HG02763 (cell line): ENCODE results near the gene RAI1.

Experiments
- ATAC-seq: cut with Tn5 transposase; IDR thresholded peaks from one replicate; pipeline ENCODE4 v1.9.1; 2021; ENCODE audit warnings: mild to moderate bottlenecking, moderate library complexity; ENCODE audit not compliant: unreplicated experiment

Gene RAI1

GRCh38 chr17:17782523-17783115 is 101.4 kb downstream of the RAI1 start:
- no peak for ATAC-seq

- ATAC-seq: no peak
These were observed 102.0 kb downstream of the RAI1 start for GRCh38 chr17:17783116-17783824.

- ATAC-seq: no peak
These were observed 102.8 kb downstream of the RAI1 start for GRCh38 chr17:17783825-17784656.

- ATAC-seq: no peak
These were observed 103.5 kb downstream of the RAI1 start for GRCh38 chr17:17784657-17785267.

GRCh38 chr17:17785407-17785806 is 104.1 kb downstream of the RAI1 start:
- no peak for ATAC-seq

GRCh38 chr17:17786998-17787397 is 105.7 kb downstream of the RAI1 start:
- ATAC-seq: no peak

DNA sequence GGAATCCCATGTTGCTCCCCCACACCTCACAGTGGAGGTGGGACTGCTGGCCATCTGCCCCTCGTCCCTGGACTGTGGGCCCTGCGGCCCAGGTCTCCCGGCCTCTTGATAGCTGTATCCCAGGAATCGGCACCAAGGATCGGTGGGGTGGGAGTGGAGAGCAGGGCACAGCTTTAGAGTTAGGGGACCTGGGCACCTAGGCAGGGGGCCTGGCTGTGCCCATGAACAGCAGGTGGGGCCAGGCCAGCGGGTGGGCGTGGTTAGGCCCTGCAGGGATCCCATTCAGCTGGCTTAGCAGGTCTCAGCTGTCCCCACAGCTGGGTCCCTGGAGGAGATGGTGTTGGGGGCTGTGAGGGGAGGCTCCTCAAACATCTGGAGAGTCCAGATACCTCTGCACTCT is 106.3 kb downstream of the RAI1 start:
- no peak for ATAC-seq

GRCh38 chr17:17788967-17789366 is 107.7 kb downstream of the RAI1 start:
- no peak for ATAC-seq

DNA sequence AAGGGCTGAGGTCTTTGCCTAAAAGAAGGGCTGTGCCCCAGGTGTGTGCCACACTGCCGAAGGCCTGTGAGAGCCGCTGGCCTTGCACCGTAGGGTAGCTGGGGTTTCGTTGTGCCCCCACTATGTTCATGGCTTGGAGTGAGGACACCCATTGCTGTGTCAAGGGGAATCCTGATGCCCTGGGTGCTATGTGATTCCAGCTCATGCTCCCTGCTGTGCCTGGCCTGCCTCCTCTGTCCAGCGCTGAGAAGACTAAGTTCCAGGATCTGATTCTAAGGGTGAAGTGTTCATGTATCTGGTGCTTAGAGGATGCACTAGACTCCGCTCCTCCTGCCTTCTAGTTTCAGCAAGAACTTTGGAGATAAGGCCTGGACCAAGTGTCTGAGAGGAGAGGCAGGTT is 108.2 kb downstream of the RAI1 start:
- ATAC-seq: no peak

DNA sequence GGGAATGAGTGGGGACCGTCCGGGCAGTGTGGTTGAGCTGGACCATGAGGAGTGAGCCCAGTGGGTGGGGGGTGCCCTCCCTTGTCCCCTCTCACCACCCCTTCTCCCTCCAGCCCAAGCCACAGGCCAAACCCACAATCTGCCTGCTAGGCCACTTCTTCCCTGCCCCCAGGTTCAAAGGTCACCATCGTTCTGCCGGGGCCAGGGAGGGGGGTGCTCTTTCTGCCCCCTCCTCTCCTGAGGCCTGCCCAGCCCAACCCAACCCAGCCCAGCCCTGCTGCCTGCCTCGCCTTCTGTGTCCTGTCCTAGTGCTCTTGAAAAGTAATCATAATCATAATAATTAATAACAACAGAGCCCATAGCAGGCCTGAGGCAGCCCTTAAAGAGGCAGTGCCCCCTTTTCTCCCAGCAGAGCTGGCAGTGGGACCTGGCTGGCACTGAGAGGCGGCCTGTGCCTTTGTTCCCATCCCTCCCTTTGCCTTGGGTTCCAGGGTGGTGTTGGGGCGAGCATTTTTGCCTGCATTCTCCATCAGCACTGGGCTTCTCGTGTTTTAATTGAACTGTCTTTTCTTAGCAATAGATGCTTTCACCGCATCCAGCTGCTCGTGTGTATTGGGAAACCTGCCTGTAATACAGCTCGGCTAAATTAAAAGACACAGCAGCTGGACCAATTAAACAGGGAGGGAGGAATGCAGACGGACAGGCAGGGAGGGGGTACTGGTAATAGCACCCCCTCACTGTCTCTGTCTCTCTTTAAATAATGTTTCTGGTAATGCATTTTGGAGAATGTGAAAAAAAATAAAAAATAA is 108.8 kb downstream of the RAI1 start:
- no peak for ATAC-seq

- ATAC-seq: no peak
These were observed 109.6 kb downstream of the RAI1 start for GRCh38 chr17:17790637-17791464.

- no peak for ATAC-seq
These were observed 110.8 kb downstream of the RAI1 start for GRCh38 chr17:17792037-17792550.

DNA sequence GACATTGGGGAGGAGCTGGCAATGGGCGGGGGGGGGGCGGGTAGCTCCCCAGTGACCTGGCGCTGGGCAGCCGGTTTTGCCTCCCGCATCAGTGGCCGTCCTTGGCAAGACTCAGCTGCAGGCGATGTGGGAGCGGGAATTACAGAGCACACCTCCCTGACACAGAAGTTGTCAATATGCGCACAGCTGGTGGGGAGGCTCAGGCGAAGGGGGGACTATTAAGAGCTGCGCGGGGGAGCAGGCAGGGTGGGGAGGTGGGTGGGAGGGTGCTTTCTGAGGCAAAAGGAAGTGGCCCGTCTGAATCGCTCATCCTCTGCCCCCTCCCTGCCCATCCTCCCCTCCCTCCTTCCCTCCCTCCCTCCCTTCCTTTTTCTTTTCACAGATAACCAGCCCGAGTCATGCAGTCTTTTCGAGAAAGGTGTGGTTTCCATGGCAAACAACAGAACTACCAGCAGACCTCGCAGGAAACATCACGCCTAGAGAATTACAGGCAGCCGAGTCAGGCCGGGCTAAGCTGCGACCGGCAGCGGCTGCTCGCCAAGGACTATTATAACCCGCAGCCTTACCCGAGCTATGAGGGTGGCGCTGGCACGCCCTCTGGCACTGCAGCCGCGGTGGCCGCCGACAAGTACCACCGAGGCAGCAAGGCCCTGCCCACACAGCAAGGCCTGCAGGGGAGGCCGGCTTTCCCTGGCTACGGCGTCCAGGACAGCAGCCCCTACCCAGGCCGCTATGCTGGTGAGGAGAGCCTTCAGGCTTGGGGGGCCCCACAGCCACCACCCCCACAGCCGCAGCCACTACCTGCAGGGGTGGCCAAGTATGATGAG is 111.5 kb downstream of the RAI1 start:
- ATAC-seq: no peak

DNA sequence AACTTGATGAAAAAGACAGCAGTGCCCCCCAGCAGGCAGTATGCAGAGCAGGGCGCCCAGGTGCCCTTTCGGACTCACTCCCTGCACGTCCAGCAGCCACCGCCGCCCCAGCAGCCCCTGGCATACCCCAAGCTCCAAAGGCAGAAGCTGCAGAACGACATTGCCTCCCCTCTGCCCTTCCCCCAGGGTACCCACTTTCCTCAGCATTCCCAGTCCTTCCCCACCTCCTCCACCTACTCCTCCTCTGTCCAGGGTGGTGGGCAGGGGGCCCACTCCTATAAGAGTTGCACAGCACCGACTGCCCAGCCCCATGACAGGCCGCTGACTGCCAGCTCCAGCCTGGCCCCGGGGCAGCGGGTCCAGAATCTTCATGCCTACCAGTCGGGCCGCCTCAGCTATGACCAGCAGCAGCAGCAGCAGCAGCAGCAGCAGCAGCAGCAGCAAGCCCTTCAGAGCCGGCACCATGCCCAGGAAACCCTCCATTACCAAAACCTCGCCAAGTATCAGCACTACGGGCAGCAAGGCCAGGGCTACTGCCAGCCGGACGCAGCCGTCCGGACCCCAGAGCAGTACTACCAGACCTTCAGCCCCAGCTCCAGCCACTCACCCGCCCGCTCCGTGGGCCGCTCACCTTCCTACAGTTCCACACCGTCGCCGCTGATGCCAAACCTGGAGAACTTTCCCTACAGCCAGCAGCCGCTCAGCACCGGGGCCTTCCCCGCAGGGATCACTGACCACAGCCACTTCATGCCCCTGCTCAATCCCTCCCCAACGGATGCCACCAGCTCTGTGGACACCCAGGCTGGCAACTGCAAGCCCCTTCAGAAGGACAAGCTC is 112.3 kb downstream of the RAI1 start:
- no peak for ATAC-seq

- ATAC-seq: no peak
These were observed 113.1 kb downstream of the RAI1 start for GRCh38 chr17:17794382-17794781.

DNA sequence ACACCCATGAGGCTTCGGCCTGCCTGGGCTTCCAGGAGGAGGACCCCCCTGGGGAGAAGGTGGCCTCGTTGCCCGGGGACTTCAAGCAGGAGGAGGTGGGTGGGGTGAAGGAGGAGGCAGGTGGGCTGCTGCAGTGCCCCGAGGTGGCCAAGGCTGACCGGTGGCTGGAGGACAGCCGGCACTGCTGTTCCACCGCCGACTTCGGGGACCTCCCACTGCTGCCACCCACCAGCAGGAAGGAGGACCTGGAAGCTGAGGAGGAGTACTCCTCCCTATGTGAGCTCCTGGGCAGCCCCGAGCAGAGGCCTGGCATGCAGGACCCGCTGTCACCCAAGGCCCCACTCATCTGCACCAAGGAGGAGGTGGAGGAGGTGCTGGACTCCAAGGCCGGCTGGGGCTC is 114.0 kb downstream of the RAI1 start:
- no peak for ATAC-seq

DNA sequence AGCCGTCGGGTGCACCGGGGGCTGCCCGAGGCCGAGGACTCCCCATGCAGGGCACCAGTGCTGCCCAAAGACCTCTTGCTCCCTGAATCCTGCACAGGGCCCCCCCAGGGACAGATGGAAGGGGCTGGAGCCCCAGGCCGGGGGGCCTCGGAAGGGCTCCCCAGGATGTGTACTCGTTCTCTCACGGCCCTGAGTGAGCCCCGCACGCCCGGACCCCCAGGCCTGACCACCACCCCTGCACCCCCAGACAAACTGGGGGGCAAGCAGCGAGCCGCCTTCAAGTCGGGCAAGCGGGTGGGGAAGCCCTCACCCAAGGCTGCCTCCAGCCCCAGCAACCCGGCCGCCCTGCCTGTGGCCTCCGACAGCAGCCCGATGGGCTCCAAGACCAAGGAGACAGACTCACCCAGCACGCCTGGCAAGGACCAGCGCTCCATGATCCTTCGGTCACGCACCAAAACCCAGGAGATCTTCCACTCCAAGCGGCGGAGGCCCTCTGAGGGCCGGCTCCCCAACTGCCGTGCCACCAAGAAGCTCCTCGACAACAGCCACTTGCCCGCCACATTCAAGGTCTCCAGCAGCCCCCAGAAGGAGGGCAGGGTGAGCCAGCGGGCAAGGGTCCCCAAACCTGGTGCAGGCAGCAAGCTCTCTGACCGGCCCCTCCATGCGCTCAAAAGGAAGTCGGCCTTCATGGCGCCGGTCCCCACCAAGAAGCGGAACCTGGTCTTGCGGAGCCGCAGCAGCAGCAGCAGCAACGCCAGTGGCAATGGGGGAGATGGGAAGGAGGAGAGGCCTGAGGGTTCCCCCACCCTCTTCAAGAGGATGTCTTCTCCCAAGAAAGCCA is 114.9 kb downstream of the RAI1 start:
- ATAC-seq: no peak
